Middle frontal gyrus (tissue), 1 donor: Measurements from ENCODE around the gene ATP5F1D.

Experiments used
- DNase-seq: peaks from one replicate; pipeline ENCODE4 v3.0.0-alpha.2; 2015; ENCODE audit warnings: low spot score; ENCODE audit errors: extremely low spot score

ATP5F1D gene

GRCh38 chr19:1232652-1233072 lies 8.9 kb upstream of the ATP5F1D start:
- no peak for DNase-seq

GRCh38 chr19:1233115-1233667 lies 8.4 kb upstream of the ATP5F1D start:
- DNase-seq, result no peak

- no peak for DNase-seq
Measured at GRCh38 chr19:1234051-1234954, 7.2 kb upstream of the ATP5F1D start.

- no peak for DNase-seq
Measured at GRCh38 chr19:1234955-1235380, 6.6 kb upstream of the ATP5F1D start.

GRCh38 chr19:1235625-1236538 lies 5.7 kb upstream of the ATP5F1D start:
- no peak for DNase-seq

- no peak for DNase-seq
Measured at GRCh38 chr19:1236576-1236975, 5.0 kb upstream of the ATP5F1D start.

- no peak for DNase-seq
Measured at GRCh38 chr19:1237027-1237659, 4.4 kb upstream of the ATP5F1D start.

- no peak for DNase-seq
Measured at GRCh38 chr19:1237754-1238368, 3.7 kb upstream of the ATP5F1D start, which contains the start of gene CBARP. CBARP (minus strand) TSS chr19:1238005; CDS start chr19:1236100, 1,905 bp downstream.

GRCh38 chr19:1238369-1239303 lies 2.9 kb upstream of the ATP5F1D start:
- DNase-seq, result no peak

- no peak for DNase-seq
Measured at GRCh38 chr19:1239420-1239795, 2.1 kb upstream of the ATP5F1D start.

GRCh38 chr19:1239796-1240737 lies 1.5 kb upstream of the ATP5F1D start:
- DNase-seq, result peak; percentile 91

- no peak for DNase-seq
Measured at GRCh38 chr19:1240925-1241324, 626 bp upstream of the ATP5F1D start.

- no peak for DNase-seq
Measured at GRCh38 chr19:1243768-1244692, 2.5 kb downstream of the ATP5F1D start.

GRCh38 chr19:1244693-1245451 lies 3.3 kb downstream of the ATP5F1D start:
- DNase-seq, result no peak

- no peak for DNase-seq
Measured at GRCh38 chr19:1245494-1246264, 4.1 kb downstream of the ATP5F1D start.
